Stimulated activated CD8-positive, alpha-beta memory T cell treated with anti-CD3 and anti-CD28 coated beads, Interleukin-15, amount 100 ng/mL, for 48 hours (primary cell): ENCODE results near the gene PPHLN1.
A peak's percentile ranks its signal among the peaks of the same experiment; 100 is the strongest.

ENCODE experiments used
- DNase-seq, 2 donors: peaks; one replicate each; pipeline ENCODE4 v3.0.0-alpha.2; 2020; ENCODE audit warnings: low read depth in 2 of 2

PPHLN1 gene

DNA sequence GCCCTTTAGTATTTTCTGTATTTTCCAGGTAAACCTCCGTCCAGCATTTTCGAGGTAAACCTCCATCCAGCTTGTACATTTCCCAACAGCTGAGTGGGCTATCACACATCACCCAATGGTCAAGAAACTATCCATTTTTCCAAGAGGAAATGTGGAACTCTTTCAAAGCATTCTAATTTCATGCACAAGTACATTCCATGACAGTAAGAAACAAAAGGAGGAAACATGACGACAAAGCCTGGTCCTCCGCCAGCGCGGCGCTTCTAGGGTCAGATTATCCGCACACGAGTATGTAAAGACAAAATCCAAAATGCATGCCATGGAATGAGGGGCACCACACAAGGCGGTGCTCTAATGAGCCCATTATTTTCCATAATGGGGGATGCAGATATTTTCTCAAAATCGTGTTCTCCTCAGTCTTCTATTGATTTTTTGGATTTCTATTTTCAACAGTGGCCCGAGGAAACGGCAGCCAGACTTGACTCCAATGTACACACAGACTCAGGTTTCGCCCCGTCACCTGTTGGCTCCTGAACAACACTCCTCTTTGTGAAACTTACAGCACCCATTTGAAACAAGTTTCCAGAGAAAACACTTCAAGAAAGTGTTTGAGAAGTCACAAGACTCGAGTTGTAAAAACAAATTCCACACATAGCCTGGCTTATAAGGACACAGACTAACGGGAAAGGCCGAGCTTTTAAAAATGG, 156.2 kb downstream of the PPHLN1 start:
- DNase-seq, result no peak

DNA sequence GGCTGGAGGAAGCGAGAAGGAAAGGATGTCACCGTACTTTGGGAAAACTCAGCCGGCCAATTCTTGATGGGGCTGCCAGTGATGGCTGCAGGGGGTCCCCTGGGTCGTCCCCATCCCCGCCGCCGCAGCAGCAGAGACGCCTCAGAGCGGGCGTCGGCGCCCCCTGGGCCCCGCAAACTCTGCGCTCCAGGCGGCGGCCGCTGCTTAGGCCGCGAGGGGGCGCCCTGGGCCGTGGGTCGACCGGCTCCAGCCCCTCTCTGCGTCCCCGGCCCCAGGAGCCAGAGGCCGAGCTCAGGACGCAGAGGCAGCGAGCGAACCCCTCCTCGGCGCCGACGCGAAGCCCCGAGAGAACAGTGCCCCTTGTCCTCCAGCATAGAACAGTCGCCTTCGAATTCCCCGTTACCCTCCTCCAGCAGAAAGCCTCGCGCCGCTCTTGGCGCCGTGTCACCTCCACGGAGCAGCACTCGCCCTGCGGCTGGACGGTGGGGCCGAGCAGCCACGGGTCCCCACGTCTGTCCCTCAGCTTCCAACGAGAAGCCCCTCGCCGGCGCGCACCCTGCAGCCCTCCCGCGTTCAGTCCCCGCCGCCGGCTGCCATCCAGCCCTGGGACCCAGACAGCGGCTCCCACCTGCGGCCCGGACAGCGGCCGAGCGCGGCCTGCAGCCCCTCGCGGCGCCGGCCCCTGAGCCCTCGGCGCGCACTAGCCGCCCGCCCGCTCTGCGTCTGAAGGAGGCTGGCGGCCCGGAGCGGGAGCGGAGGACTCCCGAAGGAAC, 157.0 kb downstream of the PPHLN1 start:
- peak; percentile 38 to 42 for DNase-seq

DNA sequence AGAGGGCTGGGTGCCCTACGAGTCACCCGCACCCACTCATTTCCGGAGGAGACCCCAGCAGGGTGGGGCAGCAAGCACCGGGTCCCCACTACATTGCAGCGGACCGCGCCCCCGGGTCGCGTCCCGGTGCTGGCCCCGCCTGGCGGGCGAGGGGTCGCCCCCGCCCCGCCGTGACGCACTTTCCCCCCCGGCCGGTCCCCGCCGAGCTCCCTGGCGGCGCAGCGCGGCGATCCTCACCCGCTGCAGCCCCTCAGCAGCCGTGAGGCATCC, 157.5 kb downstream of the PPHLN1 start:
- DNase-seq, result no peak

DNA sequence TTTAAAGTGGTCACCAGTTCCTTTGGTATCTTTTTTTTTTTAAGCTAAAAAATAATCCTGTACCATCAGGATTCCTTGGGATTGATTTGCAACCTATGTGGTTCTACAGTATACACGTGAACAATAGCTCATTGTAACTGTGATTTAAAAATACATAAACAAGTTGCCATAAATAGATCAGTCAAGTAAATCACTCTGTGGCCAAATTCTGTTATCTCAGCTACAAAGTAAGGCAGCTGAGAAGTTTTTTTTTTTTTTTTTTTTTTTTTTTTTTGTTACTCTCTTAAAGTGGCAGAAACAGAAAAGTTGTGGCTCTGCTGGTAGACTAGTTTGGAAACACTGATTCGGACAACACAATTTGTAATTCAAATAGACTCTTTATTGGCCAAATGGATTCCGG, 159.0 kb downstream of the PPHLN1 start:
- DNase-seq, result no peak

DNA sequence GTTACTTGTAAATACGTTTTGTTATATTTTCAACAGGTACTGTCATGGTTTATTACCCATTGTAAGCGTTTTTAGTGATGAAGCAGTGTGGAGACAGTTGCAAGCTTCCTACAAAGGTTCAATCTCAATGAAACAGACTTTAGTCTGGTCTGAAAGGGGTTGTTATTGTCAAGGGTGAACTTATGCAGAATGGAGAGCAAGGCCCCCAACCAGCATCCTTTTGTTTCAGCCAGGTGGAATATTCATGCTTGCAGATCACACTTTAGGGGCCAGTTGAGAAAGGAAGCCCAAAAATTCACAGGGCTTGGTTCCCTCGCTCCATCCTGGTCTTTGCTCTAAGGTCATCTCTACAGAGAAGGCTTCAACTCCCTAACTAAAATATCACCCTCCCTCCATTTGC, 159.9 kb downstream of the PPHLN1 start:
- no peak for DNase-seq

DNA sequence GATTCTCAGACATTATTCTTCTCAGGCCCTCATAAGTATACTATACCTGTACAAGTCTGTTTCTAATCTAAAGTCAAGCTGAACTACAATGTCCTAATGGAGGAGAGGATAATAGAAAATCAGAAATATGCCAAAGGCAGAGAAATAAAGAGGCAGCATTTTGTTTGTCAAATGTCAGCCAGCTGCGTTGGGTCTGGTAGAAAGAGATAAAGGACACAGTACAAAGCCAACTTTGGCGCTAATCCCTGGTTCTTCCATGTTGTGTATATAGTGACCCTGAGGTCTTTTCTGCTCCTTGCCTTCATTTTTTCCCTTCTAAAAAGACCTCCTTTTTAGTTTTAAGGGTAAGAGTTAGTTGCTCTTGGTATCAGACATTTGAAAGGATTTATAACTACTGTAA, 160.4 kb downstream of the PPHLN1 start:
- DNase-seq, result no peak

DNA sequence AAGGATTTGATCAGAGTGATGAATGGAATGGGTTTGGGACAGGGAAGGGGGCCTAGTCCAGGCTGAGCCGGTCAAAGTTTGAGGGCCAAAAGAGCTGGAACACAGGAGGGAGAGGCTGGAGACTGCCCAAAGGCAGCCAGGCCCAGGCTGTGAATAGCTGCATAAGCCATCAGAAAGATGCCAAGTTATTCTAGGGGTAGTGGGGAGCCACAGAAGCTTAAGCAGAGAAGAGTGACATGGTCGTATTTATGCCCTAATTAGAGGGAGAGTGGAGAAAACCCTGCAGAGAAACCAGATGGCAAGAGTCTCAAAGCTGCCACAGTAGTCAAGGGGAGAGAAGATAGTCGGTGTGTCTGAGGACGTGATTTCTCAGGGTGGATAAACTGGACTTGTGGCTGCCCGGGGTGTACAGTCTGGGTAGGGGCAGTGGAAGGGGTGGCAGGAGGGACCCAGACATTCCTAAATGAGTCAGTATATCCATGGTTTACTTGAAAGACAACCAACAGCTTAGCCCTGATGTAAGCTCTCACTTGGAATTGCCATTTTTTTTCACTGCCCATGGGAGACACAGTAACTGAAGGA, 164.4 kb downstream of the PPHLN1 start:
- DNase-seq, result no peak
